Body of pancreas (tissue), 4 donors: ENCODE measurements around the gene ABCB10. TPM values are rescaled to one million over a fixed set of nuclear protein-coding genes. Genes with fewer than 3 reads are reported as not detected.

Source experiments
- ATAC-seq: fragments of 150-250 bp; one replicate; pipeline ENCODE4 v1.9.1; 2016
- DNase-seq, 4 donors: peaks; one replicate each; pipeline ENCODE4 v3.0.0-alpha.2; 2019
- H3K27ac ChIP-seq, 4 donors: fragments of 200-600 bp; sonication (generic); 1 replicate in 3 of 4; 2 replicates in 1 of 4; pipeline versions ENCODE4 v1.5.1 to v1.6.1; 2016 to 2019; ENCODE audit warnings: mild to moderate bottlenecking in 1 of 4, mixed read lengths in 1 of 4, moderate library complexity in 1 of 4
- H3K27me3 ChIP-seq, 2 donors: fragments of 200-600 bp; sonication (generic); one replicate each; pipeline ENCODE4 v1.6.0; 2016; ENCODE audit warnings: mild to moderate bottlenecking in 1 of 2
- H3K36me3 ChIP-seq, 2 donors: fragments of 200-600 bp; sonication (generic); replicated peaks in 1 of 2; 2 replicates each; pipeline ENCODE4 v1.5.1; 2016; ENCODE audit warnings: low read depth in 2 of 2; ENCODE audit not compliant: insufficient read depth in 1 of 2
- H3K4me1 ChIP-seq: fragments of 200-600 bp; sonication (generic); one replicate; pipeline ENCODE4 v1.6.0; 2016
- H3K4me3 ChIP-seq, 2 donors: fragments of 200-600 bp; sonication (generic); 1 replicate in 1 of 2; 2 replicates in 1 of 2; pipeline ENCODE4 v1.5.1; 2016 to 2019
- H3K9me3 ChIP-seq, 3 donors: fragments of 200-600 bp; sonication (generic); 1 replicate in 2 of 3; 2 replicates in 1 of 3; pipeline ENCODE4 v1.5.1; 2016
- POLR2A ChIP-seq, 3 donors: fragments of 450-650 bp; IDR thresholded peaks; one replicate each; pipeline ENCODE4 v1.6.1; 2016; ENCODE audit warnings: antibody characterized with exemption in 3 of 3, mild to moderate bottlenecking in 2 of 3
- WGBS, 2 donors: methylation state at CpG; one replicate each; pipeline ENCODE4 v1.1.5; 2017; 5-methylcytosine and 5-hydroxymethylcytosine counted together
- intact Hi-C: fragments of 100-400 bp; cut with DNase I; formaldehyde crosslinking; loops from one replicate; pipeline ENCODE4 v1.15.1; 2023
- total RNA-seq, 2 donors: library from RNA; depleted of rRNA; stranded (reverse); fragments of >200 nt; gene quantifications; one replicate each; pipeline ENCODE4 v1.1.0, GENCODE V29; 2016
- TF ChIP-seq, protein P1 (sequence below), 7 experiments: fragments of 450-650 bp in 4 of 7; fragments of 200-600 bp in 3 of 7; sonication (generic) in 3 of 7; IDR thresholded peaks; one replicate each; pipeline ENCODE4 v1.5.1; 2016 to 2019; ENCODE audit warnings: antibody characterized with exemption in 7 of 7

Gene ABCB10
- total RNA-seq, 2 donors from 2014 or later: 7.8 to 15.2 TPM

DNA sequence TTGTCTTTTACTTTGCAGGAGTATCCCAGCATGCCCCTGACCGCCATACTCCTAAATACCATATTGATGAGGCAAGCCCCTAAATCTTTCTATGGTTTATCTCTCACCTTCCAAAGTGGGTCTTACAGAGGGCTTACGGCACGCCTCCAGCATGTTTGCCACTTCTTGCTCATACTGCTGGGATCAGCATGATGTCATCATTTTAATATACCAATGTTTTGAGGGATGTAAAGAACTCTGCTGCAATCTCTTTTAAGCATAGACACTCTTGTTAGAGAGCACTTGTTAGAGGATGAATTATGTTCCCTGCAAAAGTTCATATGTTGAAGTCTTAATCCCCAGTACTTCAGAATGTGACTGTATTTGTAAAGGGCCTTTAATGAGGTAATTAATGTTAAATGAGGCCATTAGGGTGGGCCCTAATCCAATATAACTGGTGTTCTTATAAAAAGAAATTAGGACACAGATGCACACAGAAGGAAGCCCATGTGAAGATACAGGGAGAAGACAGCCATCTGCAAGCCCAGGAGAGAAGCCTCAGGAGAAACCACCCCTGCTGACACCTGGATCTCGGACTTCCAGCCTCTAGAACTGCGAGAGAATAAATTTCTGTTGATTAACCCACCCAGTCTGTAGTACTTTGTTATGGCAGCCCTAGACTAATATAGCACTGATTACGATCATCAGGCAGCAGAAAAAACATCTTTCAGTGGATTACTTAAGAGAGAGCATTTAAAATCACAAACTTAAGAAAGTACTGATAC, 16.4 kb upstream of the ABCB10 start:
- Histone ChIP-seq H3K27ac (no peak overlapping the region), H3K36me3 (no peaks in the 10 kb centered on the region), H3K9me3 (no peaks in the 10 kb centered on the region), H3K4me3 (no peak overlapping the region), H3K4me1 (peaks cover 15% of the 10 kb centered on the region), H3K27me3 (no peaks in the 10 kb centered on the region)
- no peak for ATAC-seq
- DNase-seq: no peak
- WGBS, 2 donors: 93 to 95% methylated on average over 6 of the region's 6 CpGs
- no peak for TF ChIP-seq POLR2A (IDR thresholded peaks at IDR 0.05)
- TF ChIP-seq, protein P1, sequence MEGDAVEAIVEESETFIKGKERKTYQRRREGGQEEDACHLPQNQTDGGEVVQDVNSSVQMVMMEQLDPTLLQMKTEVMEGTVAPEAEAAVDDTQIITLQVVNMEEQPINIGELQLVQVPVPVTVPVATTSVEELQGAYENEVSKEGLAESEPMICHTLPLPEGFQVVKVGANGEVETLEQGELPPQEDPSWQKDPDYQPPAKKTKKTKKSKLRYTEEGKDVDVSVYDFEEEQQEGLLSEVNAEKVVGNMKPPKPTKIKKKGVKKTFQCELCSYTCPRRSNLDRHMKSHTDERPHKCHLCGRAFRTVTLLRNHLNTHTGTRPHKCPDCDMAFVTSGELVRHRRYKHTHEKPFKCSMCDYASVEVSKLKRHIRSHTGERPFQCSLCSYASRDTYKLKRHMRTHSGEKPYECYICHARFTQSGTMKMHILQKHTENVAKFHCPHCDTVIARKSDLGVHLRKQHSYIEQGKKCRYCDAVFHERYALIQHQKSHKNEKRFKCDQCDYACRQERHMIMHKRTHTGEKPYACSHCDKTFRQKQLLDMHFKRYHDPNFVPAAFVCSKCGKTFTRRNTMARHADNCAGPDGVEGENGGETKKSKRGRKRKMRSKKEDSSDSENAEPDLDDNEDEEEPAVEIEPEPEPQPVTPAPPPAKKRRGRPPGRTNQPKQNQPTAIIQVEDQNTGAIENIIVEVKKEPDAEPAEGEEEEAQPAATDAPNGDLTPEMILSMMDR (IDR thresholded peaks at IDR 0.05): no peak
- intact Hi-C loops: no loop called here

DNA sequence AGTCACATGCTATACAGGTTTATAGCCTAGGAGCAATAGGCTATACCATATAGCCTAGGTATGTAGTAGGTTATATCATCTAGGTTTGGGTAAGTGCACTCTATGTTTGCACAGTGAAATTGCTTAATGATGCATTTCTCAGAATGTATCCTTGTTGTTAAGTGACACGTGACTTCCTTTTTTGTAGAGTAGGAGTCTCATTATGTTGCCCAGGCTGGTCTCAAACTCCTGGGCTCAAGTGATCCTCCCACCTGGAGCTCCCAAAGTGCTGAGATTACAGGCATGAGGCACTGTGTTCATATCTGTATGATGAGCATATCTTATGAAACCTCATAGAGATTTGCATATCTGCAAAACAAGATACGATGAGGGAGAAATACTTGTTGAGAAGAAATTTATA, 13.8 kb upstream of the ABCB10 start:
- DNase-seq (no peak), ATAC-seq (no peak)
- H3K4me3 ChIP-seq: no peak overlapping the region
- H3K27ac ChIP-seq: no peak overlapping the region
- 67 to 87% methylated on average over 2 of the region's 2 CpGs for WGBS, 2 donors
- no peaks in the 10 kb centered on the region for H3K9me3 ChIP-seq
- no peaks in the 10 kb centered on the region for H3K36me3 ChIP-seq
- H3K27me3 ChIP-seq: no peaks in the 10 kb centered on the region
- H3K4me1 ChIP-seq: peaks cover 10% of the 10 kb centered on the region
- intact Hi-C loops: no loop called here
- no peak for TF ChIP-seq POLR2A (IDR thresholded peaks at IDR 0.05)
- TF ChIP-seq, protein P1 (IDR thresholded peaks at IDR 0.05): no peak

DNA sequence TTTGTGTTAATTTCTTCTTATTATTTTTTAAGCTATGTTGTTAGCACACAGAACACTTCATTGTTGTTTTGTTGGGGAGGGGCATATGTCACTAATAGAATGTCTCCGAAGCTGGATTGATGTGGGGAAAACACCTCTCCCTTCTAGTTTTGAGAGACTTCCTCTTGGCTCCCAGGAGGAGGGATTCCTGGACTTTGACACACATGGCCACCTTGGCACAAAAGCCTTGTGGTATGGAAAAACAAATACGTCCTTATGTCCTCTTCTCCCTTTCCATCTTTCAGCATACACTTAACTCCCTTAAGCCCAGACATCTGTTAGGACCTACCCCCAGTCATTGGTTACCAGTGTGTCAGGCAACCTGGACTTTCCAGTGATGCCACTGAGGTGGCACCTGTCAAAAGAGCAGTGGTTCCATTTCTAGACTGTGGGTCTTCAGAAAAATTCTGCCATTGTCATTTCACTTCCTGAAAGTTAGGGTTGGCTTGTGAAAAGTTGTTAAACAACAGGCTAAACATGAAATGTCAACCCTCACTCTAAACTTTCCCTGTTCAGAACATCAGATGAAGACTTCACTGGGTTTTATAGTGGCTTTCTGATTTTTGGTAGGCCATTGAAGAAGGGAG, 12.5 kb upstream of the ABCB10 start:
- no peaks in the 10 kb centered on the region for H3K9me3 ChIP-seq
- intact Hi-C loops: no loop called here
- TF ChIP-seq POLR2A (IDR thresholded peaks at IDR 0.05): no peak
- TF ChIP-seq, protein P1 (IDR thresholded peaks at IDR 0.05): no peak
- no peak for ATAC-seq
- H3K4me3 ChIP-seq: no peak overlapping the region
- H3K4me1 ChIP-seq: peaks cover 10% of the 10 kb centered on the region
- no peaks in the 10 kb centered on the region for H3K36me3 ChIP-seq
- peak overlapping the region in 2 of 4 donors; percentile 27 to 31 for H3K27ac ChIP-seq
- peak in 2 of 4 donors; percentile 28 to 53 for DNase-seq
- no peaks in the 10 kb centered on the region for H3K27me3 ChIP-seq
- WGBS, 2 donors: 9 to 14% methylated on average over 2 of the region's 2 CpGs

DNA sequence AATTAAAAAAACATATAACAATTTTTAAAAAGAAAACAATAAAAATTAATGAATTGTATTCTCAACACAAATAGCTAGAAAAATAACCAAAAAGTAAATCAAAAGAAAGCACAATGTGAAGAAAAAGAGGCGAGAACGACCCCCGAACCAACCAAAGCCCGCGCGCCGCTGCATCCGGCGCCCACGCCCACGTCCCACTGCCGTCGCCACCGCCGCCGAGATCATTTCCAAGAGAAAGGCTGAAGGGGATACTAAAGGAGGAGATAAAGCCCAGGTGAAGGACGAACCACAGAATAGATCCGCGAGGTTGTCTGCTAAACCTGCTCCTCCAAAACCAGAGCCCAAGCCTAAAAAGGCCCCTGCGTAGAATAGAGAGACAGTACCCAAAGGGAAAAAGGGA, 11.8 kb upstream of the ABCB10 start:
- intact Hi-C loops: no loop called here
- ATAC-seq (no peak), DNase-seq (no peak)
- peak overlapping the region in 1 of 4 donors; percentile 27 for H3K27ac ChIP-seq
- no peak overlapping the region for H3K4me3 ChIP-seq
- TF ChIP-seq POLR2A (IDR thresholded peaks at IDR 0.05): no peak
- TF ChIP-seq, protein P1 (IDR thresholded peaks at IDR 0.05): no peak
- 58 to 67% methylated on average over 20 of the region's 20 CpGs for WGBS, 2 donors
- no peaks in the 10 kb centered on the region for H3K36me3 ChIP-seq
- no peaks in the 10 kb centered on the region for H3K27me3 ChIP-seq
- peaks cover 10% of the 10 kb centered on the region for H3K4me1 ChIP-seq
- no peaks in the 10 kb centered on the region for H3K9me3 ChIP-seq
